DMS53 treated with DMSO at 0.1 percent for 48 hours (cell line): Measurements from ENCODE around the gene FAM78B.

ENCODE experiments used
- DNase-seq: peaks from one replicate; lab custom pipeline; 2025; ENCODE audit not compliant: unreplicated experiment; lab: John Stamatoyannopoulos, UW

The FAM78B gene

DNA sequence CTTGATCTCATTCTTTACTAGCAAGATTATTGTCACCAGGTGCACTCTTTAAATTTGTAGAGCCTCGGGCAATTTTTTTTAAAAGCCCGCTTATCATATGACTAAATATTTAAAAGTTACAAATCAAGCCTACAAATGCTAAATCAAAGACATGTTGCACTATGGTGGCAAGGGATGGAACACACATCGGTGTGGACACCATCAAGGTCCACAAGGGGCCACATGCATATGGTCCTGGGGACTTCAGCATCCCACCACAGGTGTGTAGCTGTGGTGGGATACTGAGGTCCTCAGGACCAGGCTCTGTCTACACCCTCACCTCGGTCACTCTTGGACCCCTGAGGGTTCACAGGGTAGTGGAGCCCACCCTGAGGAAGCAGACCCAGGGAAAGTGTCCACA, 45.8 kb downstream of the FAM78B start:
- DNase-seq = no peak

- DNase-seq = no peak
Measured at GRCh38 chr1:166120281-166120680, 46.5 kb downstream of the FAM78B start.

- no peak for DNase-seq
Measured at GRCh38 chr1:166119471-166119965, 47.3 kb downstream of the FAM78B start.

GRCh38 chr1:166117776-166118175, 49.0 kb downstream of the FAM78B start:
- DNase-seq = no peak

- no peak for DNase-seq
Measured at GRCh38 chr1:166116026-166116425, 50.8 kb downstream of the FAM78B start.

DNA sequence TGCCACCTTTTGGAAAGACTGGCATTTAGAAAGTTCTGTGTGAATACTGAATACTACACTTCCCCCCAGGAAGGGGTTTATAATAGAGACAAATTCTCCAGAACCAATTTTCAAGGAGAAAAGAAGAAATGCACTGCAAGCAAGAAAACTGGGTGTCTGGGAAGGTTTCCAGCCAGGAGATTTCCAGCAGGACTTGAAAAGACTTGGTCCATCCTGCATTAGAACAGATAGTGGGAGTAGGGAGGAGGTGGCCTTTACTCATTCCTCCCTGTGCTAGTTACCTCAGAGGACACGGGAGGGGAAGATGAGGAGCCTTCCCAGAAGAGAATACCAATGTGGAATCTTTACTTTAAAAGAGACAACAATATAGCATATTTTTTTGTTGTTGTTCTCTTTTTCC, 52.4 kb downstream of the FAM78B start:
- DNase-seq = no peak

- DNase-seq = no peak
Measured at GRCh38 chr1:166113630-166114029, 53.2 kb downstream of the FAM78B start.

DNA sequence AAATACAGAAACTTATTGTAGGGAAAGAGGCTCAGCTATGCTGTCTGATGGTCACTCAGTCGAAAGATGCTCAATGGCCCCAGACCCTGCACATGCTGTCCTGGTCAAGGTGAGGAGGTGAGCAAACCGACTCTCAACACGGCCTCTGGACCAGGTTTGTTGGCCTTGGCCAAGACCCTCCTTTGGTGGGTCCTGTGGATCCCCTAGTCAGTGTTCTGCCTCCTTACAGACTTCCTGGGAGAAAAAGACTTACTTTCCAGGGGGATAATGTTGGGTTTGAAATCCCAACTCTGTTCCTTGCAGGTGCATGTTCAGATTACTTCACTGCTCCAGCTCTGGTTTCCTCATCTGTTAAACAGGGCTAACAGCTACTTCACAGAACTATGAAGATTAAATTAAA, 53.8 kb downstream of the FAM78B start:
- no peak for DNase-seq

GRCh38 chr1:166112425-166112824, 54.4 kb downstream of the FAM78B start:
- no peak for DNase-seq

GRCh38 chr1:166111430-166111829, 55.4 kb downstream of the FAM78B start:
- DNase-seq = no peak

DNA sequence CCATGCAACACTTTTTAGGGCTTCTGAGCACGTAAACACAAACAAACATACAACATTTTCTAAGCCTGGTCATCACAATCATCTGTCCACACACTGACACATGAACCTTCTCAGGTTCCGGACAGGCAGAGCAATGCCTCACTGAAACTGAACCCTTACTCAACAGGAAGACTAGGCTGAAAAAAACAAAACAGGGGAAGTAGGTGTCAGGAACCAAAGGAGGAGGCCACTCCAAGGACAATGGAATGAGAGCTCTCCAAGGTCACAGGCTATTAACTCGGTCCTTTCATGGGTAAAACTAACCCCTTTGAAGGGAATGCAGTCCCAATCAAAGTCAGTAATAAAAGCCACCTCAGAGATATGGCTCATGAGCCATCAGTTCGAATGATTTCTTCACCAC, 76.6 kb downstream of the FAM78B start:
- no peak for DNase-seq

DNA sequence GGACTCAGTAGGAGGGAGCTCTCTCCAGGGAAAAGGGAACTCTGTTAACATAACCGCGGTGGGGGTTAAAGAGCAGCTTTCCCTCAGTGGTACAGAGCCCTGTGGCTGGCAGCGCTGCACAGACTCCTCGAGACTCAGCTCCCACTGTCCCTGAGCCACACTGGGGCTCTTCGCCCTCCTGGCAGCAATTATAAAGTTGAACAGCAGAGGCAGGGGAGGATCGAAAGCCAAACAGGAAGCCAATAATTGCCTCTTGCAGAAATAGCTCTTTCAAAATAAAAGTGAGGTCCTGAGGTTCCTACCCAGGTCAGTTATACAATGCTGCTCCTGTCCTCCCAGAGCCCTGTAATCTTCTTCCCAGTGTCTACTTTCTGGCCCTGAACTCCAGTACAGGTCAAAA, 77.0 kb downstream of the FAM78B start:
- DNase-seq = no peak

- no peak for DNase-seq
Measured at GRCh38 chr1:166088572-166088955, 78.2 kb downstream of the FAM78B start.

- DNase-seq = no peak
Measured at GRCh38 chr1:166087734-166088571, 78.8 kb downstream of the FAM78B start.

GRCh38 chr1:166086113-166086883, 80.5 kb downstream of the FAM78B start:
- DNase-seq = no peak

DNA sequence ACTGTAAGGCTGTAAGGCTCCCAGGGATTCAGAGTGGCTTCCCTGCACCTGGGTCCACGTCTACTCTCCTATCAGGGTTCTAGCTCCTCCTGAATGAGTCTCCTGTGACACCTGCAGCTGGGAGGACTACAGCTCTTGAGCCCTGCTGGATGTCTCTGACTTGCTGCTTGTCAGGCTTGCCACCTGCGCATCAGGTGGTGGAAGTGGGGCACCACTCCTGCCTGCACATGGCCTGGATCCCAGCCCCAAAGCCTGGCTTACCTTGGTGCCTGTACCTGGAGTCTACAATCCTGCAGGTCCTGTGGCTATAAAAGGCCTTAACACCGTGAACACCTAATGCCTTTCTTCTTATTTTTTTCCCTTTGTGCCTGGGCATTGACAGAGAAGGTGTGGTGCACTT, 82.2 kb downstream of the FAM78B start:
- no peak for DNase-seq

DNA sequence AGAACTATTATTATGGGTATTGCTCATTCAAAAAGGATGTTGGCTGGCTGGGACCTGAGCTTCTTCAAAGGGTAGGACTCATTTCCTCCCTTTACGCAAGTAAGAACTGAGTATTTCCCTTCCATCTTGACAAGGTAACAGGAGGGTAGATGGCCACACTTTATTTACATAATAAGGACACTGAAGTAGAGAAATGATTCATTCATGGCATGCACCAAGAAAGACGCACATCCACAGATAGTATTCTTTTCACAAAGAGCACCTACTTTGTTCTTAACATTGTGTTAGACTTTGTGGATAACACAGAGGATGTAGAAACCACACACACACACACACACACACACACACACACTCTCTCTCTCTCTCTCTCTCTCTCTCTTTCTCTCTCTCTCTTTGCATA, 82.9 kb downstream of the FAM78B start:
- no peak for DNase-seq

DNA sequence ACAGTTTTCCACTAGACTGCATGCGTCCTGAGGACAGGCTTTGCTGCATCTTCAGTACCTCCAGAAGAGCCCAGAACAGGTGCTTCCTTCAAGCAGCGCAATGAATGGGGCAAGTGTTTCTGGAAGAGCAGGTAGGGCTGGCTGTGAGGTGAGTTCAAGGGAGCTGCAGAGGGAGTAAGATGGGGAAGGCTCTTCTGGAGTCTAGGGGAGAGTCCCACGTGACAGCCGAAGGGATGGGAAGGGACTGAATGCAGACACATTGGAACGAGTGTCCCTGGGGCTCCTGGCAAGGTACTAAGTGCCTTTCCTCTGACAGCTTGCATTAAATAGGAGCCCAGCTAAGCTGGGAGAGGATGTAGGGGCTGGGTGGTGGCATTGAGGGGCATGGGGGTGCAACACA, 84.2 kb downstream of the FAM78B start:
- no peak for DNase-seq

DNA sequence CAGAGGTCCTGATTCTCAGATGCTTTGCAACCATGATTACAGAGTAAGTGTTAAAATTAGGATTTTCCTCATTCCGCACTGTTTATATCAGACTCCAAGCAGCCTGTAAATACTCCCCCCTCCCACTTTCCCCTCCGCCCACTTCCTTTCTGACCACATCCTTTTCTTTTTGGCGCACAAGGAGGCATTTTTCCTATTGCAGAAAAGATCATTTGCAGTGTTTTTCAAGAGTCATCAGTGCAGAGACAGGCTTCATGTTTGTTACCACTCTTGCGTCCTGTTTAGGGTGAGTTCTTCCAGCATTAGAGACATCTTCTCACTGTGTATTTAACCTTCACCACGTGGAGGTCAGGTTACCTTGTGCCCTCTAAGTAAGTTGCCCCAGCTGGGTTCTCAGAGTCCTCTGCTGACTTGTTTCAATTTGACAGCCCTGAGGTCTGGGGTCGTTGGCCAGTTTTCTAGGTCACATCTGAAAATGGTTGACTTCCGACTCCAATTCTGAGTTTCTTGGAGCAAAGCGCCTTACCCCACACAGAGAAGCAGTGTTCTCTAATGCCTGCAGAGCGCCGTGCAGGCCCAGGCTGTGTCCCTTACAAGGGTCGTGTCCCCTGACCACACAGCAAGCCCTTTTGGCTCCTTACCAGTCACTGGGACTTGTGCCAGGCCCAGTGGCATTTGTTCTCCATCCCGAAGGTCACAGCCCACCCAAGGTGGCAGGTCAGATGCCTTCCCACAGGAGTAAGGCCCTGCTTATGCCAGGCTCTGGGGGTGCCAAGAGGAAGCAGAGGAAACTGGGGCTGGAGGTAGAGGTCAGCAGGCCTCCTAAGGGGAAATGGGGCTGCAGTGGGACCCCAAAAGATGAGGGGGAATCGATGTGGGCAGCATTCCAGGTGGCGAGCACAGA, 85.6 kb downstream of the FAM78B start:
- no peak for DNase-seq

GRCh38 chr1:166080277-166080966, 86.4 kb downstream of the FAM78B start:
- no peak for DNase-seq

DNA sequence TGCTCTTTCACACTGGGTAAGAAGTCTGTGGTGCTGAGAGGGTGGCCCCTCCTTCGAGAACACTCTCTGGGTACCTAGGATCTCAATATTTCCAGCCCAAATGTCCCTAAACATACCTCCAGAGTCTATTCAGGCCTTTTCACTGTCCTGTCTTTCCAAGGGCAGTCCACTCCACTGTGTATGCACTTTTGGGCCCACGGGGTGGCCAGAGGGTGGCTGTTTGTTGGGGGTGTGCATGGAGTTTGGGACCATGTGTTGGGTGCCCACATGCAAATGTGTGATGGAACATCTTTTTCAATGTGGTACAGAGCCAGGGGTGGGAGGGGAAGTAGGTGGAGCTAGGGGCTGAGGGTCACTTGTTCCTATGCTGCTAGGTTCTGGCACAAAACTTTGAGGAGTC, 87.5 kb downstream of the FAM78B start:
- DNase-seq = no peak
